ENCODE results near the gene C1orf232.

Gene C1orf232

DNA sequence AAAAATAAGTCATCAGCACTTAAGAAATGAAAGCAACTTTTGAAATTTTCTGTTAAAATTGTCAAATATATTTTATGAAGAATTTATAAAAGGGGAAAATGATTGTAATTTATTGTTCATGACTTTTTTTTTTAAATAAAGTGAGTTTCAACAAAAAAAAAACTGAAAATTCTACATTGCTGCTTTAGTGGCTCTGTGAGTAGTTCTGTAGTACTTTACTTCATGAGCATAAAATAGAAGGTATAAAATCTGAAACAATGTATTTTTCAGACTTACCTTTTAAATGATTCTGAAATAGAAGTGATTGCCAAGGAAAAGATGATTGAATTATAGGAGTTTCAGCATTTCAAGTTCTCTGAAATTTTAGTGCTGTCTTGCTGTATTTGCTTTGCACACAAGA, 43.4 kb downstream of the C1orf232 start:
- in situ Hi-C loops (cut with HindIII; ENCODE audit: low sequenced_read_pairs), result no loop called here
- TF ChIP-seq, protein P1, sequence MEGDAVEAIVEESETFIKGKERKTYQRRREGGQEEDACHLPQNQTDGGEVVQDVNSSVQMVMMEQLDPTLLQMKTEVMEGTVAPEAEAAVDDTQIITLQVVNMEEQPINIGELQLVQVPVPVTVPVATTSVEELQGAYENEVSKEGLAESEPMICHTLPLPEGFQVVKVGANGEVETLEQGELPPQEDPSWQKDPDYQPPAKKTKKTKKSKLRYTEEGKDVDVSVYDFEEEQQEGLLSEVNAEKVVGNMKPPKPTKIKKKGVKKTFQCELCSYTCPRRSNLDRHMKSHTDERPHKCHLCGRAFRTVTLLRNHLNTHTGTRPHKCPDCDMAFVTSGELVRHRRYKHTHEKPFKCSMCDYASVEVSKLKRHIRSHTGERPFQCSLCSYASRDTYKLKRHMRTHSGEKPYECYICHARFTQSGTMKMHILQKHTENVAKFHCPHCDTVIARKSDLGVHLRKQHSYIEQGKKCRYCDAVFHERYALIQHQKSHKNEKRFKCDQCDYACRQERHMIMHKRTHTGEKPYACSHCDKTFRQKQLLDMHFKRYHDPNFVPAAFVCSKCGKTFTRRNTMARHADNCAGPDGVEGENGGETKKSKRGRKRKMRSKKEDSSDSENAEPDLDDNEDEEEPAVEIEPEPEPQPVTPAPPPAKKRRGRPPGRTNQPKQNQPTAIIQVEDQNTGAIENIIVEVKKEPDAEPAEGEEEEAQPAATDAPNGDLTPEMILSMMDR (IDR thresholded peaks at IDR 0.05; ENCODE audit: low read depth, low read length, missing control alignments), result no peak
- H3K4me3 ChIP-seq (ENCODE audit: low read depth, low read length), result no peak overlapping the region
- DNase-seq (ENCODE audit: low read depth), result no peak

DNA sequence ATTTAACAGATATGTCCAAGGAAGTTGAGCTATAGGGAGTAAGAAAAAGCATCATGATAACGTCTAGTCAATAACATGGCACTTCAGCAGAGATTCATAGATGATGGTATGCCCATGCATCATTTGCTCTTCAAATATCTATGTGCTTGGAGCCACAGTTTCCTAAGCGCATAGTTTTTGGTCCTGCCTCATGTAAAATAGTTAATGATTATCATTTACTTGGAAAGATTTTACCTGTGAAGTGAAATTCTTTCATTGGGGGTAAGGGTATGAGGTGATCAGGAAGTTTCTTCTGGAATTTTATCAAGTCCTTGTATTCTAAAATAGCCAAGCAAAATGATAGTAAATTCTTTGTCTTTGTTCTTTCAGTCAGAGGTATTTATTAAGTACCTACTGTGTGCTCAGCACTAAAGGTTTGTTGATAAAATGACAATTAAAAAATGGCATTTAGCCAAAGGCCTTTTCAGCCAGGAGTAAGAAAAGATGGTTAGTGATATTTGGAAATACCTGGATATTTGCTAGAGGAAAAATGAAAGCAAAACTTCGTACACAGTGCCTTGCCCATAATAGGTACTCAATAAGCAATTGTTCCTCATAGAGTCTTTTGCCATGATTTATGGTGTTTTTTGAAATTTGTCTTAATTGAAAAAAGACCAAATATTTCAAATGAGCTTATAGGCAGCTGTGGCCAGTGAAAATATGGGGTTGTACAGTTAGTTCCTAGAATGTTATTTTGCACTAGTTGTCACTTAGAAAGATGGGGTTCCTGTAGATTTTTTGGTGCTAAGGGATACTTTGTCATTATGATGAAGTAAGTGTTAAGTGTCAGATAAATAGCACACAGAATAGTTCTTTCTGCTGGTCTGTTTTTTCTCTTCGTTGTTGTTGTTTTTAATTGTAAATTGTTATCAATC, 44.1 kb downstream of the C1orf232 start:
- TF ChIP-seq, protein P1 (IDR thresholded peaks at IDR 0.05; ENCODE audit: low read depth, low read length, missing control alignments), result no peak
- no peak overlapping the region for H3K4me3 ChIP-seq (ENCODE audit: low read depth, low read length)
- no peak for DNase-seq (ENCODE audit: low read depth)
- in situ Hi-C loops (cut with HindIII; ENCODE audit: low sequenced_read_pairs), result no loop called here

DNA sequence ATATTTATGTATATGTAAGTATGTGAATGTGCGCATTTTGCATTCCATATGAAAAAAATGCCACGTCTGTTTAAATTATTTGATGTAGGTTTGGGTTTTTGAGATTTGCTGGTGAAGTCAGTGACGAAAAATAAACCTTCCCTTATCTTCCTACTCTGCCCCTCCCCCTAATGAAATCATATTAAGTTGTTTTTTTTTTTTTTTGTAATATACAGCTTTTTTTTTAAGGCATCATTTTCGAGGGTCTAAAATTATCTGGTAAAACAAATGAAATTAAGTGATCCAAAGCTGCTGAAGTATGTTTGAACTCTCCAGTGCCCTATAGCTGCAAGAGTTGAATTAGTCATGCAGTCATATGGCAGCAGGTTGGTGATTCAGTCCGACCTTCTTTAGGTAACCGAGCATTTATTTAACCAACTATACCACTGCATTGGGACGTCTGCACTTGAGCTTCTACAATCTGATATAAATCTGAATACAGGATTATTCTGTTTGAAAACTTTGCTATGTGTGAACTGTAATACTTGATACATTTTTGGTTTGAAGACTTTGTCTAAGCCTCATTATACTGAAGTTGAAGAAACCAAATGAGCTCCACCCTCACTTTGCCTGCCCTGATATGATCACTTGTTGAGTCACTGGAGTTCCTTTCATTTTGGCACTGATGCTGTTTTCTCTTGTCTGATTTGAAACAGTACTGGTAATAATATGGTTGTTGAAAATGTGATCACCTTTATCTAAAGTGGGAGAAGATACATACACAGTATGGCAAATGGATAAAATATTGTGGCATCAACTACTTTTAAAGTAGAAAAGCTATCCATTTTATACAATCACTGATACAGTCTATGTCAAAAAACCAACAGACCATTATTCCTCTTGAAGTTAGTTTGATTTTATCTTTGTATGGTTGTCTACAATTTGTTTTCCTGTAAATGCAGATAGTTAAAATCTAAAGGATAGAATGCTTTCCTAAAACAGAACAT, 45.5 kb downstream of the C1orf232 start:
- DNase-seq (ENCODE audit: low read depth), result no peak
- in situ Hi-C loops (cut with HindIII; ENCODE audit: low sequenced_read_pairs), result no loop called here
- TF ChIP-seq, protein P1 (IDR thresholded peaks at IDR 0.05; ENCODE audit: low read depth, low read length, missing control alignments), result no peak
- H3K4me3 ChIP-seq (ENCODE audit: low read depth, low read length), result no peak overlapping the region

DNA sequence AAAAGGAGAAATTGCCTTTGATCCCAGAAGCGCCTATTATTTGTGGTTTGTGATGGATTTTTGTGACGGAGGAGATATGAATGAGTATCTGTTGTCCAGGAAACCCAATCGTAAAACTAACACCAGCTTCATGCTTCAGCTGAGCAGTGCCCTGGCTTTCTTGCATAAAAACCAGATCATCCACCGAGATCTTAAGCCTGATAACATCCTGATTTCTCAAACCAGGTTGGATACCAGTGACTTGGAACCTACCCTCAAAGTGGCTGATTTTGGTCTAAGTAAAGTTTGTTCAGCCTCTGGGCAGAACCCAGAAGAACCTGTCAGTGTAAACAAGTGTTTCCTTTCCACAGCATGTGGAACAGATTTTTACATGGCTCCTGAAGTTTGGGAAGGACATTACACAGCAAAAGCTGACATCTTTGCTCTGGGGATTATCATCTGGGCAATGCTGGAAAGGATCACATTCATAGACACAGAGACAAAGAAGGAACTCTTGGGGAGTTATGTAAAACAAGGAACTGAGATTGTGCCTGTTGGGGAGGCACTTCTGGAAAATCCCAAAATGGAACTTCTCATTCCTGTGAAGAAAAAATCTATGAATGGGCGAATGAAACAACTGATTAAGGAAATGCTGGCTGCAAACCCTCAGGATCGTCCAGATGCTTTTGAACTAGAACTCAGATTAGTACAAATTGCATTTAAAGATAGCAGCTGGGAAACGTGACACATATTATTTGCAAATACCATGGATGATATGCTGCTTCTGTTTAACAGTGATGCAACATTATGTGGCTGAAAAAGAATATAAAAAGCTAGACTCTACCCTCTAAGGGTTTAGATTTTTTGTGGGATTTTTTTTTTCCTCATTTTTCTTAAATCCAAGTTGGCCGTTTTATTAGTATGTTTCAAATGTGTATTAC, 46.6 kb downstream of the C1orf232 start:
- DNase-seq (ENCODE audit: low read depth), result no peak
- no peak overlapping the region for H3K4me3 ChIP-seq (ENCODE audit: low read depth, low read length)
- TF ChIP-seq, protein P1 (IDR thresholded peaks at IDR 0.05; ENCODE audit: low read depth, low read length, missing control alignments), result no peak
- in situ Hi-C loops (cut with HindIII; ENCODE audit: low sequenced_read_pairs), result no loop called here

DNA sequence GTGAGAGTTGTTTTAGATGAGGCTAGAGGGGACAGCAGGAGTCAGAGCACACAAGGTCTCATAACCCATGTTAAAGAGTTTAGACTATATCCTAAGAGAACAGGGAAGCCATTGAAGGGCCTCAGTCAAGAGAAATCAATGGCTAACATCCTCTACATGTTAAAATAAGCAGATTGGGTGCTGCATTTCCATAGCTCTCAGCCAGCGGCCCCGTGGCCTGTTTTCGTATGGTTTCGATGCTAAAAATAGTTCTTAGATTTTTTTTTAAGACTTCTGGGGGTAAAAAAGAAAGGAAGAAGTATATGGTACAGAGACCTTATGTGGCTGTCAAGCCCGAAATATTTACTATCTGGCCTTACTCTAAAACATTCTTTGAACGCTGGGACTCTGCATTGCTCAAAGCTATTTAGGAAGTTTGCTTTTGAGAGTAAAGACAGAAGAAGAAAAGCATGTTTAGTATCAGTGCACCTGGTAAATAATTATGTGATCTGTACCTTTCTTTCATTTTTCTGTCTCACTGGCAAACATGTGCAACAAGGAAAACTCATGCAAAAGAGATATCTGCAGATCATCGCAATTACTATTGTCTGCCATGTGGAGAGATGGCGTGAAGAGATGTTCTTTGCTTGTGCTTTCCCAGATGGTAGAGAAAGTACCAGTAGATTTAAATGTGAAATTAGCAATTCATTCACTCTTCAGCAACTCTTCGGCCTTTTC, 48.7 kb downstream of the C1orf232 start:
- DNase-seq (ENCODE audit: low read depth), result no peak
- in situ Hi-C loops (cut with HindIII; ENCODE audit: low sequenced_read_pairs), result no loop called here
- TF ChIP-seq, protein P1 (IDR thresholded peaks at IDR 0.05; ENCODE audit: low read depth, low read length, missing control alignments), result no peak
- H3K4me3 ChIP-seq (ENCODE audit: low read depth, low read length), result no peak overlapping the region

Data from astrocyte of the cerebellum (primary cell).